HepG2 (cell line): ENCODE results near the gene SLC35B2. TPM values are rescaled to one million over a fixed set of nuclear protein-coding genes. Genes with fewer than 3 reads are reported as not detected.
A peak's percentile ranks its signal among the peaks of the same experiment; 100 is the strongest.

ENCODE experiments used
- ATAC-seq: fragments of 200-7000 bp; cut with Tn5 transposase; 3 replicates; pipeline ENCODE4 v1.9.1; 2020; ENCODE audit warnings: mild to moderate bottlenecking, moderate library complexity
- BruUV-seq: library from RNA; stranded (reverse); fragments of 400-500 nt; replicated peaks from 2 replicates; lab custom pipeline; 2021; lab: Mats Ljungman, UMichigan
- CTCF ChIA-PET: fragments of 300-600 bp; formaldehyde crosslinking; extraction: SDS; loops from one replicate; lab custom pipeline; 2021; ENCODE audit warnings: low total read pairs, inconsistent platforms, low intra/inter-chr PET ratio; lab: Yijun Ruan, JAX
- POLR2A ChIA-PET: fragments of 350-600 bp; sonication (Branson Sonifier 250); formaldehyde crosslinking; loops from one replicate; lab custom pipeline; 2020; ENCODE audit warnings: antibody characterized with exemption, inconsistent platforms; lab: Yijun Ruan, JAX
- DNase-seq: peaks from one replicate; pipeline ENCODE4 v3.0.0-alpha.2; 2015; ENCODE audit warnings: low spot score
- FAIRE-seq: peaks from 3 replicates; lab custom pipeline; 2011; peaks lifted over from hg19 to GRCh38; lab: Jason Lieb, UNC
- H2AFZ ChIP-seq: one replicate; pipeline ENCODE4 v1.6.1; 2011; ENCODE audit warnings: low read length, inconsistent platforms
- H3K27ac ChIP-seq: fragments of 300-600 bp; 3 replicates; pipeline ENCODE4 v1.8.0; 2011; ENCODE audit warnings: mixed run types, mild to moderate bottlenecking, mixed read lengths, low read length, inconsistent platforms; ENCODE audit not compliant: insufficient read depth; ENCODE audit errors: extremely low read length
- H3K27me3 ChIP-seq, 2 experiments: fragments of 200-600 bp in 1 of 2; 2 replicates in 1 of 2; 3 replicates in 1 of 2; pipeline versions ENCODE4 v1.6.0 to v1.8.0; 2011; ENCODE audit warnings: low read length in 2 of 2, mild to moderate bottlenecking in 2 of 2, moderate library complexity in 2 of 2, inconsistent platforms in 1 of 2; ENCODE audit not compliant: insufficient read depth in 2 of 2, control insufficient read depth in 1 of 2
- H3K36me3 ChIP-seq, 2 experiments: fragments of 200-600 bp in 1 of 2; replicated peaks in 1 of 2; 2 replicates in 1 of 2; 3 replicates in 1 of 2; pipeline versions ENCODE4 v1.5.1 to v1.8.0; 2011; ENCODE audit warnings: low read length in 2 of 2, inconsistent platforms in 1 of 2; ENCODE audit not compliant: insufficient read depth in 2 of 2, control insufficient read depth in 1 of 2
- H3K4me1 ChIP-seq: 2 replicates; pipeline ENCODE4 v1.5.1; 2012; ENCODE audit warnings: low read length, inconsistent platforms; ENCODE audit not compliant: insufficient read depth
- H3K4me2 ChIP-seq: 2 replicates; pipeline ENCODE4 v1.6.0; 2011; ENCODE audit warnings: low read depth, low read length, inconsistent platforms
- H3K4me3 ChIP-seq, 3 experiments: fragments of 200-600 bp in 1 of 3; sonication (generic), shearing (Covaris generic) in 1 of 3; replicated peaks in 1 of 3; 2 replicates each; pipeline ENCODE4 v1.5.1; 2011 to 2016; ENCODE audit warnings: low read length in 3 of 3, inconsistent platforms in 2 of 3, low read depth in 2 of 3, mild to moderate bottlenecking in 2 of 3, control low read depth in 1 of 3, mixed read lengths in 1 of 3; ENCODE audit not compliant: insufficient read depth in 1 of 3
- H3K79me2 ChIP-seq: one replicate; pipeline ENCODE4 v1.6.1; 2011; ENCODE audit warnings: low read length, inconsistent platforms; ENCODE audit not compliant: insufficient read depth
- H3K9ac ChIP-seq: 2 replicates; pipeline ENCODE4 v1.6.0; 2011; ENCODE audit warnings: mild to moderate bottlenecking, low read depth, low read length, inconsistent platforms; ENCODE audit not compliant: insufficient read depth
- H3K9me3 ChIP-seq: 2 replicates; pipeline ENCODE4 v1.5.1; 2012; ENCODE audit warnings: mild to moderate bottlenecking, low read length
- H4K20me1 ChIP-seq: 2 replicates; pipeline ENCODE4 v1.6.0; 2011; ENCODE audit warnings: inconsistent platforms, mild to moderate bottlenecking, low read length, moderate library complexity; ENCODE audit not compliant: insufficient read depth
- HOMEZ ChIP-seq: IDR thresholded peaks from 2 replicates; pipeline ENCODE4 v1.6.1; 2016; ENCODE audit warnings: low read depth
- POLR2A ChIP-seq, 2 experiments: IDR thresholded peaks; 2 replicates each; pipeline ENCODE4 v1.6.1; 2011; ENCODE audit warnings: low read depth in 2 of 2, low read length in 2 of 2, mild to moderate bottlenecking in 1 of 2, moderate library complexity in 1 of 2; ENCODE audit not compliant: insufficient read depth in 1 of 2
- POLR2G ChIP-seq: fragments of 200-400 bp; formaldehyde crosslinking; IDR thresholded peaks from 2 replicates; pipeline ENCODE4 v1.6.1; 2018; ENCODE audit warnings: mild to moderate bottlenecking, low read depth, low read length, moderate library complexity
- STAT5B ChIP-seq: sonication (generic); formaldehyde crosslinking; IDR thresholded peaks from 2 replicates; pipeline ENCODE4 v1.4.0; 2020; ENCODE audit warnings: missing genetic modification reagents
- ZC3H13 ChIP-seq: sonication (generic); formaldehyde crosslinking; IDR thresholded peaks from 2 replicates; pipeline ENCODE4 v1.8.1; 2023; ENCODE audit warnings: mild to moderate bottlenecking, missing genetic modification reagents, moderate library complexity
- ZNF280B ChIP-seq: sonication (generic); formaldehyde crosslinking; IDR thresholded peaks from 2 replicates; pipeline ENCODE4 v1.5.0; 2020; ENCODE audit warnings: missing genetic modification reagents, mild to moderate bottlenecking, borderline replicate concordance
- ZNF557 ChIP-seq: sonication (generic); formaldehyde crosslinking; IDR thresholded peaks from 2 replicates; pipeline ENCODE4 v1.4.0; 2020; ENCODE audit warnings: missing genetic modification reagents
- ZNF558 ChIP-seq: sonication (generic); formaldehyde crosslinking; IDR thresholded peaks from 2 replicates; pipeline ENCODE4 v1.9.0; 2022; ENCODE audit warnings: mild to moderate bottlenecking, missing genetic modification reagents, borderline replicate concordance
- ZNF83 ChIP-seq: sonication (generic); formaldehyde crosslinking; IDR thresholded peaks from 2 replicates; pipeline ENCODE4 v1.4.0; 2020; ENCODE audit warnings: missing genetic modification reagents, mild to moderate bottlenecking, borderline replicate concordance
- WGBS: methylation state at CpG from one replicate; pipeline ENCODE4 v1.1.6; 2017; ENCODE audit warnings: low lambda C conversion rate; 5-methylcytosine and 5-hydroxymethylcytosine counted together
- in situ Hi-C: cut with HindIII; loops from 2 replicates; pipeline ENCODE4 v1.10.0; 2017; ENCODE audit warnings: low pct_unique_long_range_greater_than_20kb; ENCODE audit not compliant: extremely low pct_ligation_motif_present
- intact Hi-C: fragments of 100-400 bp; cut with micrococcal nuclease; formaldehyde crosslinking; loops from one replicate; pipeline ENCODE4 v1.10.0; 2022; ENCODE audit not compliant: unreplicated experiment
- polyA plus RNA-seq, 8 experiments: library from polyadenylated mRNA; depleted of rRNA in 3 of 8; stranded (reverse) in 7 of 8; unstranded in 1 of 8; fragments of >200 nt; fragmentation: Illumina TruSeq in 4 of 8; extraction: Trizol in 4 of 8; gene quantifications; 2 replicates each; pipeline versions ENCODE4 v1.2.1 to v1.2.3, GENCODE V29; 2011 to 2016; ENCODE audit warnings: low read depth in 4 of 8, missing spikeins in 1 of 8, mixed read lengths in 1 of 8; ENCODE audit not compliant: insufficient read depth in 1 of 8
- total RNA-seq, 5 experiments: library from RNA; depleted of rRNA; stranded (reverse); fragments of >200 nt; fragmentation: Illumina TruSeq; extraction: Trizol; gene quantifications; 2 replicates each; pipeline ENCODE4 v1.2.3, GENCODE V29; 2016; ENCODE audit warnings: low read depth in 1 of 5

SLC35B2 gene
- total and polyA plus RNA-seq, 2 of the 13 experiments (the other 11 are each of a cell fraction or from before 2014, with no cell fraction given), result 61.1 to 148 TPM

- TSS peak; percentile 42 for BruUV-seq
- Histone ChIP-seq H3K79me2 (no peaks in the 10 kb centered on the region), H3K27me3 (peaks cover 0 to 8% of the 10 kb centered on the region in 2 experiments; a peak in 1 of 5 replicates), H3K9ac (no peak overlapping the region), H3K4me1 (no peaks in the 10 kb centered on the region), H3K27ac (no peak overlapping the region), H2AFZ (no peak overlapping the region), H4K20me1 (no peaks in the 10 kb centered on the region), H3K4me3 (no peak overlapping the region), H3K4me2 (no peak overlapping the region), H3K36me3 (peaks cover 25 to 28% of the 10 kb centered on the region in 2 experiments; a peak in 4 of 5 replicates), H3K9me3 (no peaks in the 10 kb centered on the region)
- ATAC-seq (no peak), FAIRE-seq (no peak), DNase-seq (no peak)
- intact Hi-C loops (no loop called here), in situ Hi-C loops (no loop called here)
- no peak for TF ChIP-seq ZNF557
- no peak for TF ChIP-seq ZNF280B (CRISPR knock-in tag)
- no peak for TF ChIP-seq HOMEZ (CRISPR knock-in tag)
- TF ChIP-seq POLR2G, result peak; percentile 31; the same call in 1 of the 2 replicates
- no peak for TF ChIP-seq STAT5B (CRISPR knock-in tag)
- 0 out of 2 replicates have a peak, but pooled peaks have one; percentile 39 for TF ChIP-seq ZNF558 (CRISPR knock-in tag)
- TF ChIP-seq ZC3H13 (CRISPR knock-in tag), result 0 out of 2 replicates have a peak, but pooled peaks have one; percentile 27
- TF ChIP-seq ZNF83 (CRISPR knock-in tag), result no peak
- 0 out of 4 replicates have a peak, but pooled peaks of 1 of the 2 experiments have one; percentile 34 for TF ChIP-seq POLR2A (IDR thresholded peaks at IDR 0.05; ENCODE audit: insufficient read depth in 1 of 2, low read depth in 2 of 2, low read length in 2 of 2)
- CTCF ChIA-PET, result no interaction called here
- POLR2A ChIA-PET, result interaction anchor here (0.7 to 2.0 kb wide), 4 partner anchors 14 to 177 kb away, joined by 3 to 5 read pairs (median 4); partner anchors contain the start of gene AARS2
- WGBS, result 83% methylated on average over 3 of the region's 3 CpGs
Measured at GRCh38 chr6:44298864-44299263, 41.5 kb upstream of the SLC35B2 start.
